ENCODE data around the gene APPL2. TPM values are rescaled to one million over a fixed set of nuclear protein-coding genes. Genes with fewer than 3 reads are reported as not detected.
"Not testable (repeated sequence)": the region's sequence is repeated elsewhere in the genome, so short reads cannot be mapped to it uniquely, and the experiment has no call there.

Gene APPL2
- total RNA-seq, 3 donors from 2014 or later, result 110 to 226 (median 138) TPM

DNA sequence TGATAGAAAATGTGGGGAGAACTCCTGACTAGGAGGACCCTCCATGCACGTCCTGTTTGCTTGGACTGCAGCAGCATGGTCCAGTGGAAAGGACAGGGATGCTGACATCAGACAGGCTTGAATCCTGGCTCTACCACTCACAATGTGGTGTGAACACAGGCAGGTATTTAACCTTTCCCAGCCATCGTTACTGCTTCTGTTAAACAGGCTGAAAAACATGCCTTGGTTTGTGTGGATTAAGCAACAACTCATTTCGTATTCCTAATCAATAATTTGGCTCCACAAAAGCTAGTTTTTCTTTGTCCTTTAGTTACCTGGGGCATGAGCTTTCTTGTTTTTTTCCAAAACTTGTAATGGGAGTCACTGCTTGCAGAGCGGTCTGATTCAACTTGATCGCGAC lies 41.0 kb downstream of the APPL2 start:
- no peaks in the 10 kb centered on the region for H3K4me1 ChIP-seq (ENCODE audit: low read depth)
- no peak for DNase-seq
- no peaks in the 10 kb centered on the region for H3K9me3 ChIP-seq
- intact Hi-C loops (cut with DNase I, micrococcal nuclease), result no loop called here
- TF ChIP-seq, protein P1, sequence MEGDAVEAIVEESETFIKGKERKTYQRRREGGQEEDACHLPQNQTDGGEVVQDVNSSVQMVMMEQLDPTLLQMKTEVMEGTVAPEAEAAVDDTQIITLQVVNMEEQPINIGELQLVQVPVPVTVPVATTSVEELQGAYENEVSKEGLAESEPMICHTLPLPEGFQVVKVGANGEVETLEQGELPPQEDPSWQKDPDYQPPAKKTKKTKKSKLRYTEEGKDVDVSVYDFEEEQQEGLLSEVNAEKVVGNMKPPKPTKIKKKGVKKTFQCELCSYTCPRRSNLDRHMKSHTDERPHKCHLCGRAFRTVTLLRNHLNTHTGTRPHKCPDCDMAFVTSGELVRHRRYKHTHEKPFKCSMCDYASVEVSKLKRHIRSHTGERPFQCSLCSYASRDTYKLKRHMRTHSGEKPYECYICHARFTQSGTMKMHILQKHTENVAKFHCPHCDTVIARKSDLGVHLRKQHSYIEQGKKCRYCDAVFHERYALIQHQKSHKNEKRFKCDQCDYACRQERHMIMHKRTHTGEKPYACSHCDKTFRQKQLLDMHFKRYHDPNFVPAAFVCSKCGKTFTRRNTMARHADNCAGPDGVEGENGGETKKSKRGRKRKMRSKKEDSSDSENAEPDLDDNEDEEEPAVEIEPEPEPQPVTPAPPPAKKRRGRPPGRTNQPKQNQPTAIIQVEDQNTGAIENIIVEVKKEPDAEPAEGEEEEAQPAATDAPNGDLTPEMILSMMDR (IDR thresholded peaks at IDR 0.05), result no peak
- ATAC-seq, result no peak
- no peak overlapping the region for H3K4me3 ChIP-seq
- H3K36me3 ChIP-seq (ENCODE audit: low read depth), result no peaks in the 10 kb centered on the region

DNA sequence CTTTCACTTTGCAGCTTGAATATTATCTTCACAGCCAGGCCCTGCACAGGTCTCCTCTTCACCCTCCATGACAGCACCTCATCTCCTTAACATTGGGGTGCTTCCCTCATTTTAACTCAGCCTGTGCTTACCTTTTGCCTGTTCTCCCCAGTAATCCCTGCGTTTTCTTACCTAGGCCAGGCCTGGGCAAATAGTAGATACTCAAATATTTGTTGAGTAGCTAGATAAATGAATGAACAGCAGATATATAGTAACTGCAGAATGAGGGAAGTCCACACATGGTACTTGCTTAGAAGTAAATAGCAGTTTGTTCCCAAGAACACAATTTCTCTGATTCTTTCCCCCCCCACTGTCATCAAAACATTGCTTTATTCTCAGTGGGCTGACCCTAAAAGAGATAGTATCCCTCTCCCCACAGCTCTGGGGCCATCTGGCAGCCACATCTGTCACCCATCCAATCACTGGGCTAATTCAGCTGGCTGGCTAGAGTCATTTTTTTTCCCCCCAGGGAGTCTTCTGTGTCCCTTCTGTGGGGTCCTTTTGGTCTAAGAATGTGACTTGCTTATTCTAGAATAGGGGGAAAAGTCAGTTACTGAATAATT lies 43.2 kb downstream of the APPL2 start:
- intact Hi-C loops (cut with DNase I, micrococcal nuclease), result no loop called here

DNA sequence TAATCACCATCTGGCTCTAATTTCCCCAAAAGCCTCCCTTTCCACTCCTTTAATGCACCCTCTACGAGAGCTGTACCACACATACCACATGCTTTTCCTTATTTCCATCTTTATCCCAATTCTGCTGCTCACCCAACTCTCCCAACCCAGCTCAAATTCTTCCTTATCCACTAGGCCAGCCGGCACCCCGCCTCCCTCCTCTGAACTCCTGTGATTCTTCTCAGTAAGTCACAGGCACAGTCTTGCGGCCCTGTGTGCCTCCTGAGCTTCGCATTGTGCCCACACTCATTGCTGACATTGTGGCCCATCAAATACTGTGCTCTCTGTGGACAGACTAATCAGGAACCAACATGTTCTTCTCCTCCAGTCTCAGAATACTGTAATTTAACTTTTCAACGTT lies 45.4 kb downstream of the APPL2 start:
- H3K4me1 ChIP-seq (ENCODE audit: low read depth), result no peaks in the 10 kb centered on the region
- no peaks in the 10 kb centered on the region for H3K9me3 ChIP-seq
- ATAC-seq, result no peak
- H3K36me3 ChIP-seq (ENCODE audit: low read depth), result peaks cover 11% of the 10 kb centered on the region
- no peak overlapping the region for H3K4me3 ChIP-seq
- intact Hi-C loops (cut with DNase I, micrococcal nuclease), result no loop called here
- DNase-seq, result no peak
- TF ChIP-seq, protein P1 (IDR thresholded peaks at IDR 0.05), result no peak

More for the DNA sequence above, 43.2 kb downstream of the APPL2 start:
- TF ChIP-seq, protein P1 (IDR thresholded peaks at IDR 0.05), result no peak
- Histone ChIP-seq H3K4me1 (ENCODE audit: low read depth) (no peaks in the 10 kb centered on the region), H3K4me3 (no peak overlapping the region), H3K9me3 (no peaks in the 10 kb centered on the region), H3K36me3 (ENCODE audit: low read depth) (peaks cover 8% of the 10 kb centered on the region)
- ATAC-seq (no peak), DNase-seq (no peak)

DNA sequence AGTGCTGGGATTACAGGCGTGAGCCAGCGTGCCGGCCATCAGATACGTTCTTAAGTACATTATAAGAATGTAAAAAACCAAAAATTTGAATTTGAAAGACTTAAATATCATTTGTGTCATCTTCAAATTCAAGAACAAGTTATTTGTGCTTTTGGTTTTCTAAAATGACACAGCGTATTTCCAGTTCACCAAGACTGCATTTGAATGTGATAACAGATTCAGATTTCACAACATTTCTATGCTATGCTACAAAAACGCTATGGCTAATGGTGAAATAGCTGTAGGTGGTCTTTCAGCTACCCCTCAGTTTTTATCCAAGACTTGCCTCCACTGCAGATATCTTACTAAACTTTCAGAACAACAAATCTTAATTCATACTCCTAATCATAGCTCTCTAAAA lies 46.7 kb downstream of the APPL2 start:
- H3K36me3 ChIP-seq (ENCODE audit: low read depth), result peaks cover 14% of the 10 kb centered on the region
- no peak for ATAC-seq
- intact Hi-C loops (cut with DNase I, micrococcal nuclease), result no loop called here
- no peak overlapping the region for H3K4me3 ChIP-seq
- no peaks in the 10 kb centered on the region for H3K9me3 ChIP-seq
- TF ChIP-seq, protein P1 (IDR thresholded peaks at IDR 0.05), result no peak
- no peak for DNase-seq
- H3K4me1 ChIP-seq (ENCODE audit: low read depth), result no peaks in the 10 kb centered on the region

DNA sequence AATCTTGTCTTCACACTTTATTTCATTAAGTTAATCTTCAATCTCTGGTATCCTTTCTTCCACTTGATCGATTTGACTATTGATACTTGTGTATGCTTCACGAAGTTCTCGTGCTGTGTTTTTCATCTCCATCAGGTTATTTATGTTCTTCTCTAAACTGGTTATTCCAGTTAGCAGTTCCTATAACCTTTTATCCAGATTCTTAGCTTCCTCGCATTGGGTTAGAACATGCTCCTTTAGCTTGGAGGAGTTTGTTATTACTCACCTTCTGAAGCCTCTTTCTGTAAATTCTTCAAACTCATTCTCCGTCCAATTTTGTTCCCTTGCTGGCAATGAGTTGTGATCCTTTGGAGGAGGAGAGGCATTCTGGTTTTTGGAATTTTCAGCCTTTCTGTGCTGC lies 52.0 kb downstream of the APPL2 start:
- DNase-seq; ATAC-seq; H3K4me1 ChIP-seq (ENCODE audit: low read depth); H3K4me3 ChIP-seq; intact Hi-C loops (cut with DNase I, micrococcal nuclease); H3K9me3 ChIP-seq: not testable (repeated sequence)
- peaks cover 14% of the 10 kb centered on the region for H3K36me3 ChIP-seq (ENCODE audit: low read depth)

DNA sequence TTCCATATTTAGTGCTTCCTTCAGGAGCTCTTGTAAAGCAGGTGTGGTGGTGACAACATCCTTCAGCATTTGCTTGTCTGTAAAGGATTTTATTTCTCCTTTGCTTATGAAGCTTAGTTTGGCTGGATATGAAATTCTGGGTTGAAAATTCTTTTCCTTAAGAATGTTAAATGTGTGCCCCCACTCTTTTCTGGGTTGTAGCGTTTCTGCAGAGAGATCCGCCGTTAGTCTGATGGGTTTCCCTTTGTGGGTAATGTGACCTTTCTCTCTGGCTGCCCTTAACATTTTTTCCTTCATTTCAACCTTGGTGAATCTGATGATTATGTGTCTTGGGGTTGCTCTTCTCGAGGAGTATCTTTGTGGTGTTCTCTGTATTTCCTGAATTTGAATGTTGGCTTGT lies 52.6 kb downstream of the APPL2 start:
- peaks cover 13% of the 10 kb centered on the region for H3K36me3 ChIP-seq (ENCODE audit: low read depth)
- H3K4me3 ChIP-seq; ATAC-seq; H3K4me1 ChIP-seq (ENCODE audit: low read depth); DNase-seq; H3K9me3 ChIP-seq; intact Hi-C loops (cut with DNase I, micrococcal nuclease): not testable (repeated sequence)

DNA sequence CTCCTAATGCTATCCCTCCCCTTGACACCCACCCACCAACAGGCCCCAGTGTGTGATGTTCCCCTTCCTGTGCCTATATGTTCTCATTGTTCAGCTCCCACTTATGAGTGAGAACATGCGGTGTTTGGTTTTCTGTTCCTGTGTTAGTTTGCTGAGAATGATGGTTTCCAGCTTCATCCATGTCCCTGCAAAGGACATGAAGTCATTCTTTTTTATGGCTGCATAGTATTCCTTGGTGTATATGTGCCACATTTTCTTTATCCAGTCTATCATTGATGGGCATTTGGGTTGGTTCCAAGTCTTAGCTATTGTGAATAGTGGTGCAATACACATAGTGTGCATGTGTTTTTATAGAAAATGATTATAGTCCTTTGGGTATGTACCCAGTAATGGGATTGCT lies 56.9 kb downstream of the APPL2 start:
- intact Hi-C loops (cut with DNase I, micrococcal nuclease); H3K4me1 ChIP-seq (ENCODE audit: low read depth); H3K36me3 ChIP-seq (ENCODE audit: low read depth); H3K9me3 ChIP-seq; H3K4me3 ChIP-seq; DNase-seq; ATAC-seq: not testable (repeated sequence)

Data from mucosa of descending colon (tissue), 3 donors.